ENCODE measurements around the gene IL22RA1. TPM values are rescaled to one million over a fixed set of nuclear protein-coding genes. Genes with fewer than 3 reads are reported as not detected.

The IL22RA1 gene
- total and polyA plus RNA-seq, 9 of the 15 experiments (the other 6 are each of a cell fraction or from before 2014, with no cell fraction given), result not detected

GRCh38 chr1:24101796-24102586 lies 40.9 kb downstream of the IL22RA1 start (continued):
- TF ChIP-seq, protein P1, sequence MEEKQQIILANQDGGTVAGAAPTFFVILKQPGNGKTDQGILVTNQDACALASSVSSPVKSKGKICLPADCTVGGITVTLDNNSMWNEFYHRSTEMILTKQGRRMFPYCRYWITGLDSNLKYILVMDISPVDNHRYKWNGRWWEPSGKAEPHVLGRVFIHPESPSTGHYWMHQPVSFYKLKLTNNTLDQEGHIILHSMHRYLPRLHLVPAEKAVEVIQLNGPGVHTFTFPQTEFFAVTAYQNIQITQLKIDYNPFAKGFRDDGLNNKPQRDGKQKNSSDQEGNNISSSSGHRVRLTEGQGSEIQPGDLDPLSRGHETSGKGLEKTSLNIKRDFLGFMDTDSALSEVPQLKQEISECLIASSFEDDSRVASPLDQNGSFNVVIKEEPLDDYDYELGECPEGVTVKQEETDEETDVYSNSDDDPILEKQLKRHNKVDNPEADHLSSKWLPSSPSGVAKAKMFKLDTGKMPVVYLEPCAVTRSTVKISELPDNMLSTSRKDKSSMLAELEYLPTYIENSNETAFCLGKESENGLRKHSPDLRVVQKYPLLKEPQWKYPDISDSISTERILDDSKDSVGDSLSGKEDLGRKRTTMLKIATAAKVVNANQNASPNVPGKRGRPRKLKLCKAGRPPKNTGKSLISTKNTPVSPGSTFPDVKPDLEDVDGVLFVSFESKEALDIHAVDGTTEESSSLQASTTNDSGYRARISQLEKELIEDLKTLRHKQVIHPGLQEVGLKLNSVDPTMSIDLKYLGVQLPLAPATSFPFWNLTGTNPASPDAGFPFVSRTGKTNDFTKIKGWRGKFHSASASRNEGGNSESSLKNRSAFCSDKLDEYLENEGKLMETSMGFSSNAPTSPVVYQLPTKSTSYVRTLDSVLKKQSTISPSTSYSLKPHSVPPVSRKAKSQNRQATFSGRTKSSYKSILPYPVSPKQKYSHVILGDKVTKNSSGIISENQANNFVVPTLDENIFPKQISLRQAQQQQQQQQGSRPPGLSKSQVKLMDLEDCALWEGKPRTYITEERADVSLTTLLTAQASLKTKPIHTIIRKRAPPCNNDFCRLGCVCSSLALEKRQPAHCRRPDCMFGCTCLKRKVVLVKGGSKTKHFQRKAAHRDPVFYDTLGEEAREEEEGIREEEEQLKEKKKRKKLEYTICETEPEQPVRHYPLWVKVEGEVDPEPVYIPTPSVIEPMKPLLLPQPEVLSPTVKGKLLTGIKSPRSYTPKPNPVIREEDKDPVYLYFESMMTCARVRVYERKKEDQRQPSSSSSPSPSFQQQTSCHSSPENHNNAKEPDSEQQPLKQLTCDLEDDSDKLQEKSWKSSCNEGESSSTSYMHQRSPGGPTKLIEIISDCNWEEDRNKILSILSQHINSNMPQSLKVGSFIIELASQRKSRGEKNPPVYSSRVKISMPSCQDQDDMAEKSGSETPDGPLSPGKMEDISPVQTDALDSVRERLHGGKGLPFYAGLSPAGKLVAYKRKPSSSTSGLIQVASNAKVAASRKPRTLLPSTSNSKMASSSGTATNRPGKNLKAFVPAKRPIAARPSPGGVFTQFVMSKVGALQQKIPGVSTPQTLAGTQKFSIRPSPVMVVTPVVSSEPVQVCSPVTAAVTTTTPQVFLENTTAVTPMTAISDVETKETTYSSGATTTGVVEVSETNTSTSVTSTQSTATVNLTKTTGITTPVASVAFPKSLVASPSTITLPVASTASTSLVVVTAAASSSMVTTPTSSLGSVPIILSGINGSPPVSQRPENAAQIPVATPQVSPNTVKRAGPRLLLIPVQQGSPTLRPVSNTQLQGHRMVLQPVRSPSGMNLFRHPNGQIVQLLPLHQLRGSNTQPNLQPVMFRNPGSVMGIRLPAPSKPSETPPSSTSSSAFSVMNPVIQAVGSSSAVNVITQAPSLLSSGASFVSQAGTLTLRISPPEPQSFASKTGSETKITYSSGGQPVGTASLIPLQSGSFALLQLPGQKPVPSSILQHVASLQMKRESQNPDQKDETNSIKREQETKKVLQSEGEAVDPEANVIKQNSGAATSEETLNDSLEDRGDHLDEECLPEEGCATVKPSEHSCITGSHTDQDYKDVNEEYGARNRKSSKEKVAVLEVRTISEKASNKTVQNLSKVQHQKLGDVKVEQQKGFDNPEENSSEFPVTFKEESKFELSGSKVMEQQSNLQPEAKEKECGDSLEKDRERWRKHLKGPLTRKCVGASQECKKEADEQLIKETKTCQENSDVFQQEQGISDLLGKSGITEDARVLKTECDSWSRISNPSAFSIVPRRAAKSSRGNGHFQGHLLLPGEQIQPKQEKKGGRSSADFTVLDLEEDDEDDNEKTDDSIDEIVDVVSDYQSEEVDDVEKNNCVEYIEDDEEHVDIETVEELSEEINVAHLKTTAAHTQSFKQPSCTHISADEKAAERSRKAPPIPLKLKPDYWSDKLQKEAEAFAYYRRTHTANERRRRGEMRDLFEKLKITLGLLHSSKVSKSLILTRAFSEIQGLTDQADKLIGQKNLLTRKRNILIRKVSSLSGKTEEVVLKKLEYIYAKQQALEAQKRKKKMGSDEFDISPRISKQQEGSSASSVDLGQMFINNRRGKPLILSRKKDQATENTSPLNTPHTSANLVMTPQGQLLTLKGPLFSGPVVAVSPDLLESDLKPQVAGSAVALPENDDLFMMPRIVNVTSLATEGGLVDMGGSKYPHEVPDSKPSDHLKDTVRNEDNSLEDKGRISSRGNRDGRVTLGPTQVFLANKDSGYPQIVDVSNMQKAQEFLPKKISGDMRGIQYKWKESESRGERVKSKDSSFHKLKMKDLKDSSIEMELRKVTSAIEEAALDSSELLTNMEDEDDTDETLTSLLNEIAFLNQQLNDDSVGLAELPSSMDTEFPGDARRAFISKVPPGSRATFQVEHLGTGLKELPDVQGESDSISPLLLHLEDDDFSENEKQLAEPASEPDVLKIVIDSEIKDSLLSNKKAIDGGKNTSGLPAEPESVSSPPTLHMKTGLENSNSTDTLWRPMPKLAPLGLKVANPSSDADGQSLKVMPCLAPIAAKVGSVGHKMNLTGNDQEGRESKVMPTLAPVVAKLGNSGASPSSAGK (IDR thresholded peaks at IDR 0.05), result no peak
- TF ChIP-seq SUPT5H (IDR thresholded peaks at IDR 0.05), result no peak
- no peak for TF ChIP-seq ZNF707 (CRISPR knock-in tag; conservative IDR thresholded peaks at IDR 0.05)
- peak; percentile 81 for TF ChIP-seq ZFP36 (IDR thresholded peaks at IDR 0.05; ENCODE audit: low read depth, low read length, partially characterized antibody)
- TF ChIP-seq MCM5 (IDR thresholded peaks at IDR 0.05; ENCODE audit: low read depth), result no peak
- 0 out of 2 replicates have a peak, but pooled peaks have one; percentile 29 for TF ChIP-seq BCOR (IDR thresholded peaks at IDR 0.05)
- TF ChIP-seq ZNF354B (CRISPR knock-in tag; IDR thresholded peaks at IDR 0.05), result no peak
- no peak for TF ChIP-seq ZBTB17 (CRISPR knock-in tag; IDR thresholded peaks at IDR 0.05)
- peak; percentile 43 for TF ChIP-seq RBM25 (IDR thresholded peaks at IDR 0.05; ENCODE audit: low read depth, low read length, severe bottlenecking)
- no peak for TF ChIP-seq ETS1 (conservative IDR thresholded peaks at IDR 0.05; ENCODE audit: control insufficient read depth, low read depth, low read length)
- no peak for TF ChIP-seq ZNF511 (CRISPR knock-in tag; IDR thresholded peaks at IDR 0.05)
- no peak for TF ChIP-seq BMI1 (IDR thresholded peaks at IDR 0.05; ENCODE audit: low read length)
- no peak for TF ChIP-seq ZNF146 (CRISPR knock-in tag; IDR thresholded peaks at IDR 0.05; ENCODE audit: unreplicated experiment)
- TF ChIP-seq ZNF184 (CRISPR knock-in tag; IDR thresholded peaks at IDR 0.05), result no peak

All from K562 (cell line).